WI38 (cell line): ENCODE measurements around the gene BICC1.

Experiments used
- H3K4me3 ChIP-seq: 2 replicates; pipeline ENCODE4 v1.5.1; 2011; ENCODE audit warnings: low read depth, mild to moderate bottlenecking, control low read depth, low read length
- TF ChIP-seq, protein P1 (sequence below): IDR thresholded peaks from 2 replicates; pipeline ENCODE4 v1.5.1; 2012; ENCODE audit warnings: low read depth, mild to moderate bottlenecking, control low read depth, low read length

Gene BICC1

DNA sequence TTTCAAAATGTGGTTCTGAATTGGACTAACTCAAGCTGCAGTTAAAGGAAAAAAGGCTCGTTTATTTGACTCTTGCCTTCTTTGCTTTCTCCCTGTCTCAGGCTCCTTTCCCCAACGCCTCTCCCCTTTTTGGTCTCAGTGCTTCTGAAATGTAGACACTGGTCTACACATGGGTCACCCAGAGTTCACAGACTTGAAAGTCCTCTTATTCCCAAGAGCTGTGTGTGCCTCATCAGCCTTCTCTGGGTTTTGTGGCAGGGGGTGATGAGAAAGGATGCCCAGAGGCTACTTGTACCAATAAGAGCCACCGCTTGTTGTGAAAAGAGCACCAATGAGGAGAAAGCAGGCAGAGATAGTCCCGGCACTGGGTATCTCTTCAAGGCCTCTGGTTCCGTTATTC lies 125.7 kb downstream of the BICC1 start:
- no peak overlapping the region for H3K4me3 ChIP-seq
- TF ChIP-seq, protein P1, sequence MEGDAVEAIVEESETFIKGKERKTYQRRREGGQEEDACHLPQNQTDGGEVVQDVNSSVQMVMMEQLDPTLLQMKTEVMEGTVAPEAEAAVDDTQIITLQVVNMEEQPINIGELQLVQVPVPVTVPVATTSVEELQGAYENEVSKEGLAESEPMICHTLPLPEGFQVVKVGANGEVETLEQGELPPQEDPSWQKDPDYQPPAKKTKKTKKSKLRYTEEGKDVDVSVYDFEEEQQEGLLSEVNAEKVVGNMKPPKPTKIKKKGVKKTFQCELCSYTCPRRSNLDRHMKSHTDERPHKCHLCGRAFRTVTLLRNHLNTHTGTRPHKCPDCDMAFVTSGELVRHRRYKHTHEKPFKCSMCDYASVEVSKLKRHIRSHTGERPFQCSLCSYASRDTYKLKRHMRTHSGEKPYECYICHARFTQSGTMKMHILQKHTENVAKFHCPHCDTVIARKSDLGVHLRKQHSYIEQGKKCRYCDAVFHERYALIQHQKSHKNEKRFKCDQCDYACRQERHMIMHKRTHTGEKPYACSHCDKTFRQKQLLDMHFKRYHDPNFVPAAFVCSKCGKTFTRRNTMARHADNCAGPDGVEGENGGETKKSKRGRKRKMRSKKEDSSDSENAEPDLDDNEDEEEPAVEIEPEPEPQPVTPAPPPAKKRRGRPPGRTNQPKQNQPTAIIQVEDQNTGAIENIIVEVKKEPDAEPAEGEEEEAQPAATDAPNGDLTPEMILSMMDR = no peak

DNA sequence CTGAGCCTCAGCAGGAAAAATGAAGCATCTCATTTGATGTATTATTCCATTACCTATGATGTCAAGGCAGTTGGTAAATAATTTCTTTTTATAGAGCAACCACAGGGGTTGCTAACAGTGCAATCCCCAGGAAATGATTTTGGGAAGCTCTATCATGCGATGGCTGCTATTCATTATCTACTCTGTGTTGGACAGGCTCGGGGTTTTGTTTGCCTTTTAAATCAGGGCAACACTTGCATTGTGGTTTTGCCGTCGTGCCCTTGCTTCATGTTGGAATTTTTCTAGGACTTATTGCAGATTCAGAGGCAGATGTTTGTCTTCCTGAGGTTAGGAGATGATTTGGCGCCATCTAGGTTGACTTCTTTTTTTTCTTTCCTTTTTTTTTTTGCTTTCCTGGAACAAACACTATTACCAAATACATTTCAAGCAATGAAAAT lies 128.4 kb downstream of the BICC1 start:
- no peak overlapping the region; the same call in 1 of the 2 replicates for H3K4me3 ChIP-seq
- TF ChIP-seq, protein P1 = no peak

DNA sequence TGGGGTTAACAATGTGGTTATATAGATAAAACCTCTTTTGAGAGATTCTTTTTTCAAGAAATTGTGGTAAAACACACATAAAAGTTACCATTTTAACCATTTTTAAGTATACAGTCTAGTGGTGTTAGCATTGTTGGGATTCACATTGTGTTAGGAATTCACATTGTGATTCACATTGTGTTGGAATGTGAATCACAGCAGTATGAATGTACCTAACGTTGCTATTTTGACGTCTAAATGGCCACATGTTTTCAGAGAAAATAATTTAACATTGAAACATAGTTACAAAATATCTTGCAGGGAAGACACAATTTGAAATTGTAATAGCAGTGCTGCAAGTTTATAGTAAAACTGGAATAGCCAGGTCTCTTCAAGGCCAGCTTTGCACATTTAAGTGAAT lies 129.0 kb downstream of the BICC1 start:
- TF ChIP-seq, protein P1 = no peak
- H3K4me3 ChIP-seq = no peak overlapping the region

DNA sequence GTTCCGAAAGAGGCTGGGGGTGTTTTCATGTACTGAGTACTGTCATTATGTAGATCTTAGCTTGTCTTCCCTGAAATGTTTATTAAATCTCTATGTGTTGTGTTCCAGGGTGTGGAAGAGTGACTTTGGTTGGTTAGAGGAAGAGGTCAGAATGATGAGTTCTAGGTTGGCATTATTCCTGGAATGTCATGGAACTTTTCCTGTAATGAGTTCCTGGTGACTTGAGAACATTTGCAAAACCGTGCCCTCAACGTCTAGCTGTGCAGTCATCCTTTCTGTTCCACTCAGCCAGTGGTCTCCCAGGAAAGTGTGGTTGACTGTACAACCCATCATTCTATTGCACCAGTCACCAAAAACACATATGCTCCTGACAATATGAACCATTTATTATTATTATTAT lies 129.6 kb downstream of the BICC1 start:
- H3K4me3 ChIP-seq = no peak overlapping the region
- TF ChIP-seq, protein P1 = no peak

DNA sequence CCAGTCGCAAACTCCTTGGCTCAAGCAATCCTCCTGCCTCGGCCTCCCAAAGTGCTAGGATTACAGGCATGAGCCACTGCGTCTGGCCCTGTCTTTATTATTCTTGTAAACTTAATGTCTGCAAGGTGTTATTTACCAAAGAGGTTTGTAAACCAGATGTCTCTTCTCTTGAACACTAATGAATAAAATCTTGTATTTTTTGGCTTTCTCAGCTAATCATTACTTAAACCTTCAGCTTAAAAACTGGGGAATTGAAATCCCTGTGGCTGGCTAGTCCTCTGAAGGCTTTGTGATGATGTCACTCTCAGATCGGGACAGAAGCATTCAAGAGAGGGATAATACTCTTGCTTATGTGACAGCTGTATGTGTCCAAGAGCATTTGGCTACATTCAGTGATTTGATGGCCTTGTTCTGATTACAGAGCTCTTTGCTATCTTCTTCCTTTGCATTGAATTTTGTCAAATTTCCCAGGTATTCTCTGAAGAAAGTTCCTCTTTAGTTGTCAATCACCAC lies 130.3 kb downstream of the BICC1 start:
- TF ChIP-seq, protein P1 = no peak
- no peak overlapping the region for H3K4me3 ChIP-seq

DNA sequence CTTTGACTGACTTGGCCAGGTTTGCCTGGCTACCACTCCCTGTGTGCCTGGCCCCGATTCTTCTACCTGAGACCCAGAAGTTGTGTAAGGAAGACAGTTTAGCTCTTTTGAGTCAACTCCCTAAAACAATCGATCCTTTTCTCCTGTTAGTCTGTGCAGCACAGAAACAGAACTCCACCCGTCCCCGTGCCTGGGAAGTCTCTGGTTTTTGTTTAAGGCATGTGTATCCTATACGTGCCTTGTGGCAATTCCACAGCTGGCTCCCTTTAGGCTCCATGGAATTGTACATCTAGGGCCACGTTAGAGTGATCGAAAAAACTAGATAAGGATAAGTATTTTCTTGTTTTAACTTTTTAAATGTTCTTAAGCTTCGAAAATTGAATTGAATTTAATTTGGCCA lies 131.6 kb downstream of the BICC1 start:
- TF ChIP-seq, protein P1 = no peak
- H3K4me3 ChIP-seq = no peak overlapping the region

DNA sequence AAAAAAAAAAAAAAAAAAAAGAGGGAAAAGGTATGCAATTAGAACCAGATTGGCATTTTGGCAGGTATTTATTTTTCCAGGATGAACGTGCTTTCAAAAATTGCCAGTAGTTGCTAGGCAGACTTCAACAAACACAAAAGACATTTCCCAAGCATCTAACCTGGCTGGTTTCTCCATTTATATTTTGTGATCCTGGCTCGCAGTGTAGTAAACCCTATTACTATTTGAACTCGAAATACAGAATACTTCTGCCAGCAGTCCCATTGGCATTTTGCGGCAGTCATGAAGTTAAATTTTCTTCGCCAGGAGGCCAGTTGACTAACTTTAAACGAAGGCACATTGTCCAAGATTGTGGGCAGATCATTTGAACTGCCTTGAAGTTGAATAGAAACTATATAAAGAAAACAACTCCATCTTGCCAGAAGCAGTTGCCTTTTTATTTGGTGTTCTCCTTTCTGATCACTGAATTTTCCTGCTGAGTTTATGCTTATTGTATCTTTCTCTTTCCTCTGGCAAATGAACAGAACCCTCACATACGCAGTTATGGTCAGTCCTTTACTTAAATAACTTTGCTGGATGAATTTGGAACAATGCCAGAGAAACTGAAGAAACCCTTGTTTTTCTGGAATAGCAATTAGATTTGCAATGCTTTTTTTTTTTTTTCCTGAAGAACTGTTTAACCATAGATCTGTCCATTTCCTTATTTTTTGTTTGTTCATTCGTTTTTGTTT lies 132.9 kb downstream of the BICC1 start:
- TF ChIP-seq, protein P1 = no peak
- H3K4me3 ChIP-seq = no peak overlapping the region
